Activated T-cell treated with anti-CD3 and anti-CD28 coated beads, Interleukin-2, amount 50 U/mL, for 24 hours (primary cell): Measurements from ENCODE around the gene MRTFB.

Experiments used
- DNase-seq: peaks from one replicate; pipeline ENCODE4 v3.0.0-alpha.2; 2020
- H3K27ac Mint-ChIP-seq: 2 replicates; pipeline ENCODE4 v1.8.0; 2020; ENCODE audit warnings: mild to moderate bottlenecking, mixed read lengths
- H3K27me3 Mint-ChIP-seq: 2 replicates; pipeline ENCODE4 v1.8.0; 2020; ENCODE audit warnings: mixed read lengths
- H3K36me3 Mint-ChIP-seq: 2 replicates; pipeline ENCODE4 v1.8.0; 2020; ENCODE audit warnings: low read depth, mixed read lengths
- H3K4me1 Mint-ChIP-seq: 2 replicates; pipeline ENCODE4 v1.8.0; 2020; ENCODE audit warnings: low read depth, mixed read lengths
- H3K4me3 Mint-ChIP-seq: 2 replicates; pipeline ENCODE4 v1.8.0; 2020; ENCODE audit warnings: mild to moderate bottlenecking, moderate library complexity, mixed read lengths
- H3K9me3 Mint-ChIP-seq: 2 replicates; pipeline ENCODE4 v1.8.0; 2020; ENCODE audit warnings: mixed read lengths

MRTFB gene

DNA sequence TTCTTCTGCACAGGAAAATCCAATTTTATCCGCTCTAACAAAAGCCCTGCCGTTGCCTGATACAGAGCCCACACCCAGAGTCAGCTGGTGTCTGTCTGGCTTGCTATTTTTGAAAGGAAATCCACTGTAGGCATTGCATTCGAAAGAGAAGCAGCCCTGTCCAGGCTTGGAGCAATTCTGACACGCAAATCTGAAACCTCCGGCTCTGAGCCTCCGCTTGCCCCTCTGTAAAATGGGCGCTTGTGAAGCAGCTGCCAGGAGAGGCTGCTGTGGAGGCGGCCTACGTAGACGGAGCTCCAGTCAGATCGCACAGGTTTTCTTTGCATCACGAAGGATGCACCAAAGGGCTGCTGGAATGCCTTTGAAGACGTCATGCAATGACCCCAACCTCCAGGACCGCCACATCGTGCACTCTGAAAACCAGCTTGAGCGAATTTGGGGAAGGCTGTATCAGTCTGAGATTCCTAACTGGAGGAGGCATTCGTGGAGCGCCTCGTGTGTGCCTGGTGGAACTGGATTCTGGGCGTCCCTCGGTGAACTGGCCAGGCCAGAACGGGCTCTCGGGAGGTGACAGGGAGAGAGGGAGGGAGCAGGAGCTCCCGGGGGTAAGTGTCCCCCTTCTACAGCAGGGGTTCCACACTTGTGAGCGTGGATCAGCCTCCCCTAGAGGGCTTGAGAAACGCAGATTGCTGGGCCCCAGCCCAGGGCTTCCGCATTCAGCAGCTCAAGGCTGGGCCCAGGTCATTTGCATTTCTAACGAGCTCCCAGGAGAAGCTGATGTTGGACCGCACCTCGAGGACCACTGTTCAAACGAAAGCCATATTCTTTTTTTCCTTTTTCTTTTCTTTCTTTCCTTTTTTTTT lies 215.5 kb downstream of the MRTFB start:
- peaks cover 14% of the 10 kb centered on the region for H3K4me1 Mint-ChIP-seq
- peak overlapping the region; percentile 87 for H3K4me3 Mint-ChIP-seq
- H3K27me3 Mint-ChIP-seq, result no peaks in the 10 kb centered on the region
- no peaks in the 10 kb centered on the region for H3K36me3 Mint-ChIP-seq
- peak overlapping the region; percentile 91 for H3K27ac Mint-ChIP-seq
- H3K9me3 Mint-ChIP-seq, result peaks cover 18% of the 10 kb centered on the region
- no peak for DNase-seq

DNA sequence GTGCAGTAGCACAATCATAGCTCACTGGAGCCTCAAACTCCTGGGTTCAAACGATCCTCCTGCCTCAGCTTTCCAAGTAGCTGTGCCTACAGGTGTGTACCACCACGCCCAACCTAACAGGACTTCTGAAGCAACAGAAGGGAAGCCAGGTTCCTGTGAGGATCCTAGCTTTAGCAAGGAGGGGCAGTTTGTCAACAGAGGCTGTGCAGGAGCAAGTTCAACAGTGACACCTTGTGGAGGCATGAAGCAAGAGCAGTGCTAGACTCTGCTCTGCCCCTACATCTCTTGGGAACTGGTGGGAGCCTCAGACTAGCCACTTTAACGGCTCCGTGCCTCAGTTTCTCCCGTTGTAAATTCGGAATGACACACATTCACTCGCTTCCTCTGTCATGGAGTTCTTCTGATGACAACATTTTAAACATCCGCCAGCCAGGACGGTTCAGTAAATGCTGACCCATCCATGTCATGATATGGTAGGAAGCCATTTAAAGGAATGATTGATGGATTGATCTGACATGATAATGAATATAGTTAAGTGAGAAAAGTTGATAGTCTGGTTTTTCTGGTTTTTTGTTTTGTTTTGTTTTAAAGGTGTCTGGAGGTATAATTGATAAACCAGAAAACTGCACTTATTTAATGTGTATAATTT lies 218.7 kb downstream of the MRTFB start:
- Mint-ChIP-seq H3K9me3 (peaks cover 18% of the 10 kb centered on the region), H3K27me3 (no peaks in the 10 kb centered on the region), H3K27ac (no peak overlapping the region), H3K4me1 (peaks cover 10% of the 10 kb centered on the region), H3K4me3 (no peak overlapping the region), H3K36me3 (no peaks in the 10 kb centered on the region)
- peak; percentile 55 for DNase-seq

DNA sequence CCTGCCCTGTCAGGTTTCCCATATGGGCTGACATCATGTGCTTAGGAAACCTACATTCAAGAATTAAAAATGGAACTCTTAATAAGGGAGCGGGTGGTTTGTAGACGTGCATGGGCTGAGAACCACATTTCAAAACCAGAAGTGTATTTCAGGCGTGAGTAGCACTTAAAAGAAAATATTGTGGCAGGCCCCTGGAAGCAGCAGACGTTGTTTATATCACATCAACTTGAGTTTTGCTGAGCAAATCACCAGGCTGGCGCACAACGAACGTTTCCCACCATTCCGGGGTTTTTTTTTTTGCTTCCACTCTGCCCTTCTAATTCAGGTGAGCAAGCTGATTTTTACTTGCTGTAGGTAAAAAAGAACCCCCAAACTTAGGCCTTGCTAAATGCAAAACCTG lies 220.2 kb downstream of the MRTFB start:
- peaks cover 5% of the 10 kb centered on the region for H3K4me1 Mint-ChIP-seq
- H3K36me3 Mint-ChIP-seq, result no peaks in the 10 kb centered on the region
- peaks cover 18% of the 10 kb centered on the region for H3K9me3 Mint-ChIP-seq
- H3K27ac Mint-ChIP-seq, result no peak overlapping the region
- H3K4me3 Mint-ChIP-seq, result no peak overlapping the region
- no peak for DNase-seq
- no peaks in the 10 kb centered on the region for H3K27me3 Mint-ChIP-seq

DNA sequence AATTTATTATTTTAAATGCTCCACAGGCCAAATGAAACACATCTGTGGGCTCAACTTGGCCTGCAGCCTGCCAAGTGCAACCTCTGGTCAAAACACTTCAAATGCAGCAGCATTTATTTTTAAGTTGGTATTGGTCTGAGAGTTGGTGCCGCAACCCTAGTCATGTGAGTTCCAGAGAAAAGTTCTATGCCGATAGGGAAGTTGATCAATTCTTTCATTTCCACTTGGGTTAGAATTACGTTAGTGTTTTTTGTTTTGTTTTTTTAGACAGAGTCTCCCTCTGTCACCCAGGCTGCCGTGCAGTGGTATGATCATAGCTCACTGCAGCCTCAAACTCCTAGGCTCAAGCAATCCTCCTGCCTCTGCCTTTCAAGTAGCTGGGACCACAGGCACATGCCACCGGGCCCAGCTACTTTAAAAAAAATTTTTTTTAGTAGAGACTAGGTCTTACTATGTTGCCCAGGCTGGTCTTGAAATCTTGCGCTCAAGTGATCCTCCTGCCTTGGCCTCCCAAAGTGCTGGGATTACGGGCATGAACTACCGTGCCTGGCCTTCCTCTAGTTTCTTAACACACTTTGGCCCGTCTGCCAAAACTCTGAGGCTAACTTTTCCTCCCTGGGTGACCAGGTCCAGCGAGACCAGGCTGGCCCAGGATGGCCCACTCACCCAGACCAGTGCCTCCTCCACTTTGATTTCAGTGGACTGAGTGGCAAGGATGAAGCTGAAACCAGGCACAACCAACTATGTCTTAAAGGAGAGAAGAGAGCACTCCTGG lies 221.1 kb downstream of the MRTFB start:
- no peak overlapping the region for H3K4me3 Mint-ChIP-seq
- no peaks in the 10 kb centered on the region for H3K27me3 Mint-ChIP-seq
- no peak for DNase-seq
- H3K4me1 Mint-ChIP-seq, result no peaks in the 10 kb centered on the region
- H3K9me3 Mint-ChIP-seq, result peaks cover 18% of the 10 kb centered on the region
- no peak overlapping the region for H3K27ac Mint-ChIP-seq
- no peaks in the 10 kb centered on the region for H3K36me3 Mint-ChIP-seq

DNA sequence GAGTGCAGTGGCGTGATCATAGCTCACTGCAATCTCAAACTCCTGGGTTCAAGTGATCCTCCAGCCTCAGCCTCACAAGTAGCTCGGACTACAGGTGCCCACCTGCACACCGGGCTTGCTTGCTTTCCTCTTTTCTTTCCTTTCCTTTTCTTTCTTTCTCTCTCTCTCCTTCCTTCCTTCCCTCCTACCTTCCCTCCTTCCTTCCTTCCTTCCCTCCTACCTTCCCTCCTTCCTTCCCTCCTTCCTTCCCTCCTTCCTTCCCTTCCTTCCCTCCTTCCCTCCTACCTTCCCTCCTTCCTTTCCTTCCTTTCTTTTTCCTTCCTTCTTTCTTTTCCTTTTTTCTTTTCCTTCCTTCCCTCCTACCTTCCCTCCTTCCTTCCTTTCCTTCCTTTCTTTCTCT lies 225.5 kb downstream of the MRTFB start:
- Mint-ChIP-seq H3K36me3 (no peaks in the 10 kb centered on the region), H3K27me3 (peaks cover 10% of the 10 kb centered on the region), H3K4me1 (peaks cover 8% of the 10 kb centered on the region), H3K9me3 (no peaks in the 10 kb centered on the region), H3K27ac (no peak overlapping the region), H3K4me3 (no peak overlapping the region)
- DNase-seq, result no peak

DNA sequence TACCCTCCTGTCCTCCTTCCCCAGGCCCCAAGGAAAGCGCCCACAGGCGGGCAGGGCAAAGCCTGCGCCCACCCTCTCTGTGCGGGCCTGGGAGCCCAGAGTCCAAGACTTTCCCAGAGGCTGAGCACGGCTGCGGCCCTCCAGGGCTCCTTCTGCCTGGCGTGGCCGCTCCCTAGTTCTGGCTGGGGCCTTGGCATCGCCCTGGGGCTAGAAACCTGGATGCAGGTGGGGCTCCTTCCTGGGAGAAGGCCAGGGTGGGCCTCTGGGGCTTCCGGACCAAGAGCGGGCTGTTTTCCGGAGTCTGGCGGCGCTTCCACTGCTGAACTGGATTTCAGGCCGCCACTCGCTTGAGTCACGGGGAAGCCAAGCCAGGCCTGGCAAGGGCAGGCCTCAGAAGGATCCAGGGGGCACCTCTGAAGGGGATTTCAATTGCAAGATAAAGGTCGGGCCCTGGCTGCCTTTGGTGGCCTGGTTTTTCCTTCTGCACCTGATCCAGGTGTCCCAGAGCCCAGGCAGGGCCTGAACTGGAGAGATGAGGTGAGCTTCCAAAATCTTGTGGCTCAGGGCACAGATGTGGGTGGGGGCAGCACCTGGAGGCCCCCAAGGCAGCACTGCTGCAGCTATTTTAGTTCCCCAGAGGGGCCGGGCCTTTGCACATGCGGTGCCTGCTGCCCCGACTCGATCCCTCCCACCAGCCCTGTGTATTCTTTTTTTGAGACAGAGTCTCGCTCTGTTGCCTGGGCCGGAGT lies 227.4 kb downstream of the MRTFB start:
- H3K4me1 Mint-ChIP-seq, result peaks cover 14% of the 10 kb centered on the region
- H3K4me3 Mint-ChIP-seq, result no peak overlapping the region
- no peaks in the 10 kb centered on the region for H3K9me3 Mint-ChIP-seq
- DNase-seq, result no peak
- H3K36me3 Mint-ChIP-seq, result no peaks in the 10 kb centered on the region
- peaks cover 13% of the 10 kb centered on the region for H3K27me3 Mint-ChIP-seq
- H3K27ac Mint-ChIP-seq, result no peak overlapping the region

DNA sequence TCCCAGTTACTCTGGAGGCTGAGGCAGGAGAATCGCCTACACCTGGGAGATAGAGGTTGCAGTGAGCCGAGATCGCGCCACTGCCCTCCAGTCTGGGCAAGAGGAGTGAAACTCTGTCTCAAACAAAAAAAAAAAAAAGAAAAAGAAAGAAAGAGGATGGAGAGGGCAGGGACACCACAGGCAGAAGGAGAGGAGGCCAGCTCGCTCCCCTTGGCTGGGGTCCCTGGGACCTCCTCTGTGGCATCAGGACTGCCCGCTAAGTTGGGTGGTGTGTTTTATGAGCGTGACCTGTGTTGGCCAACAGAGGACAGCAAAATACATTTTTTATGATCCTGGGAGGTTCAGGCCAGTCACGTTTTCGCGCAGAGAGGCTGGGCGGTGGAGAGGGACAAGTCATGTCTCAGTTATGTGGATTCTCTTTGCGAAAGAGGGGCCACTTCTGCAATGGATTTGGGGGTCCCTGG lies 229.6 kb downstream of the MRTFB start:
- Mint-ChIP-seq H3K27me3 (peaks cover 16% of the 10 kb centered on the region), H3K9me3 (no peaks in the 10 kb centered on the region), H3K36me3 (no peaks in the 10 kb centered on the region), H3K4me1 (peaks cover 16% of the 10 kb centered on the region), H3K27ac (no peak overlapping the region), H3K4me3 (peak overlapping the region; percentile 71)
- DNase-seq, result peak; percentile 44

DNA sequence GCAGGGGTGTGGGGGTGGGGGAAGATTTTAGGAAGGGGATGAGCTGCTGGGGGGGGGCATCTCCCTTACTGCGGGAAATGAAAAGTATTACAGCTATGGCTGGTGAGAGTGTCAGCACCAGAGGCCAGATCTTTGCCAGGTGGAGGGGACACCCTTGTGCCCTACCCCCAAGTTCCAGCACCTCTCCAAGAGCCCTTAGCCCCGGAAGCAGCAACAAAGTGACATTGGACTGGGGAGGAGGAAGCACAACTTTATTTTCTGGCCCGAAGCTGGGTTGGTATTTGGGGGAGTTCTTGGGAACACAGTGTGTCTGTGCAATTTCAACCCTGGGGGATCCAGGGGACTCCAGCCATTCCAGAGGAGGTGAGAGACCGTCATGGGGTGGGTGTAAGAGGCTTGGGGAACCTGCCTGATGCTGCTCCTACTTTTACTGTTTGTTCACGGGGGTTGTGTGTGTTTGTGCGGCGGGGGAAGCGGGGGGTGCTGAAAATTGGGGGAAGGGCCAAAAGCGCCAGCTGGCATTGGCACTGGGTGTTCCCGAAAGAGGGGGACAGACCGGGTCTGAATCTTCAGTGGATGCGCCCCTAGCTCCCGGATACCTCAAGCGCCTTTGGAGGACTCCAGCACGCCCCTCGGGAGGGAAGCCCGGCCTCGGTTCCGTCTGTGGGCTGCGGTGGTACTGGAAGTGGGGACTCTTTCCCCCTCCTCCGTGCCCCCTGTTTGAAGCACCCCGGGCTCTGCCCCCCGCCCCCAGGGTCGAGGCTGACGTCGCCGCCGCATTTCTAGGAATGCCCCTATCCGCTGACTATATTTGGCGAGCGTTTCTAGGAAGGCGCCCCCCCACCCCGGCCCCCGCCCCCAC lies 230.3 kb downstream of the MRTFB start:
- peak; percentile 46 for DNase-seq
- Mint-ChIP-seq H3K4me1 (peaks cover 16% of the 10 kb centered on the region), H3K9me3 (no peaks in the 10 kb centered on the region), H3K4me3 (peak overlapping the region; percentile 71), H3K27ac (no peak overlapping the region), H3K27me3 (peaks cover 16% of the 10 kb centered on the region), H3K36me3 (no peaks in the 10 kb centered on the region)

DNA sequence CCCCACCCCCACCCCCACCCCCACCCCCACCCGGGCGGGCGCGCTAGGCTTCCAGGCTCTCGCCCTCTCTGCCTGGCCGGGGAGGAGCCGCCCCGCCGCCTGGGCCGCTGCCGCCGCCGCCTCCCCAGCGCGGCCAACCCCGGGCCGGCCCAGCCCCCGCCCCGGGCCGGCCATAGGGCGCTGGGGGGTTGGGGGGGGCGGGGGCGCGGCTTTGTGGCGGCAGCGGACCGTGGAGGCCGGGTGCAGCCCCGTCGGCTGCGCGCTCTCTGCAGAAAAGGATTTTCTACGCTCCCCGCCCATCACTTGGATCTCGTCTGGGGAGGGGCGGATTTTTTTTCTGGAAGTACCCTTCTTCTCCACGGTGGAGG lies 230.9 kb downstream of the MRTFB start:
- Mint-ChIP-seq H3K27ac (no peak overlapping the region), H3K4me3 (peak overlapping the region; percentile 72), H3K27me3 (peaks cover 16% of the 10 kb centered on the region), H3K9me3 (no peaks in the 10 kb centered on the region), H3K36me3 (no peaks in the 10 kb centered on the region), H3K4me1 (peaks cover 16% of the 10 kb centered on the region)
- DNase-seq, result no peak

DNA sequence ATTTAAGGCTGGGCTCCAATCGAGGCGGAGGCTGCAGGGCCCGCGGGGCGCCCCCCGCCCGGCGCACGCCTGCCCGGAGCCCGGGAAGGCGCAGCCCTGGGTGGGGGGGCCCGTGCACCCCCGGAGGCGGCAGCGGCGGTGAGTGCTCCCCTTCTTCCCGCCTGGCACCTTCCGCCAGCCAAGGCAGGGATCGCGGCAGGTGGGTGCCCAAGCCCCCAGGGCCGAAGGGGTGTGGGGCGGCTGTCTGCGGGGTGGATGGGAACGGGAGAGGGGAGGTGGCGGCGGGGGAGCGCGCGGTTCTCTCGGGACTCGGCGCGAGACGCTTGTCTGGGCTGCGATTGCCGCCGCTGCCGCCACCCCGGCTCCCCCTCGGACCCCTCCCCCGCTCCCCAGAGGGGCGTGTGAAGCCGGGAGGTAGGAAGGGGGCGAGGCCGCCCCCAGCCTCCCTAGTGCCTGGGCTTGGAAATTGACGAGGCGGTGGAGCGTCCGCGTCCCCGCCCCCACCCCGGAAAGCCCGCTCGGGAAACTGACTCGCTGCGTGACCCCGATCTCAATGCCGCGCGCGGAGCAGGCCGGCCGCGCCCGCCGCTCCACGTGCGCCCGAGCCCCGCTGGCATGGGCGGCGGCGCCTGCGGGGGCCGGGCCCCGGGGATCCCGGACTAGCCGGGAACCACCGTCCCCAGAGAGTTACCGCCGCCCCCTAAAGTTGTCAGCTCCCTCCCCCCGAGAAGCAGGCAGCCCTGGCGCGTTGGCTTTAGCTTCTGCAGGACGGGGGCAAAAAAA lies 231.5 kb downstream of the MRTFB start:
- no peak overlapping the region for H3K27ac Mint-ChIP-seq
- H3K27me3 Mint-ChIP-seq, result peaks cover 16% of the 10 kb centered on the region
- peaks cover 22% of the 10 kb centered on the region for H3K4me1 Mint-ChIP-seq
- no peaks in the 10 kb centered on the region for H3K36me3 Mint-ChIP-seq
- peak overlapping the region; percentile 72 for H3K4me3 Mint-ChIP-seq
- H3K9me3 Mint-ChIP-seq, result no peaks in the 10 kb centered on the region
- peak; percentile 59 for DNase-seq

DNA sequence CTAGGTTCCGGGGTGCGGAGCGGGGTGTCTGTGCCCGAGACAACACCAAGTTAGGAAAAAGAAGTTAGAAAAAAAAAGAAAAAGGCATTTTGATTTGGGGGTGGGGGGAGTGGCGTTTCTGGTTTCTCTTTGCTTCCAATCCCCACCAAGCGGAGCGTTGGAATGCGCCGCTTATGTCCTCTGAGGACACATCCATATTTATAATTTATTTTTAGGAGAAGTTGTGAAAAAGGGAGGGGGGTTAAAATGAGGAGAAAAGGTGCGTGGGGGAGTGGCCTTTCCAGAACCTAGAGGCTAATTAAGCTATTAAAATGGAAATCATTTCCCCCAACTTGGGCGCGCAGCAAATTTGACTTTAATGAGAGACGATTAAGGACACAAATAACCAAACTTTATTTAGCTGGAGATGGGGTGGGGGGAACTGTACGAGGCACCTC lies 232.1 kb downstream of the MRTFB start:
- H3K4me3 Mint-ChIP-seq, result peak overlapping the region; percentile 72
- no peak for DNase-seq
- H3K27me3 Mint-ChIP-seq, result peaks cover 16% of the 10 kb centered on the region
- H3K9me3 Mint-ChIP-seq, result no peaks in the 10 kb centered on the region
- peaks cover 28% of the 10 kb centered on the region for H3K4me1 Mint-ChIP-seq
- no peaks in the 10 kb centered on the region for H3K36me3 Mint-ChIP-seq
- H3K27ac Mint-ChIP-seq, result no peak overlapping the region

DNA sequence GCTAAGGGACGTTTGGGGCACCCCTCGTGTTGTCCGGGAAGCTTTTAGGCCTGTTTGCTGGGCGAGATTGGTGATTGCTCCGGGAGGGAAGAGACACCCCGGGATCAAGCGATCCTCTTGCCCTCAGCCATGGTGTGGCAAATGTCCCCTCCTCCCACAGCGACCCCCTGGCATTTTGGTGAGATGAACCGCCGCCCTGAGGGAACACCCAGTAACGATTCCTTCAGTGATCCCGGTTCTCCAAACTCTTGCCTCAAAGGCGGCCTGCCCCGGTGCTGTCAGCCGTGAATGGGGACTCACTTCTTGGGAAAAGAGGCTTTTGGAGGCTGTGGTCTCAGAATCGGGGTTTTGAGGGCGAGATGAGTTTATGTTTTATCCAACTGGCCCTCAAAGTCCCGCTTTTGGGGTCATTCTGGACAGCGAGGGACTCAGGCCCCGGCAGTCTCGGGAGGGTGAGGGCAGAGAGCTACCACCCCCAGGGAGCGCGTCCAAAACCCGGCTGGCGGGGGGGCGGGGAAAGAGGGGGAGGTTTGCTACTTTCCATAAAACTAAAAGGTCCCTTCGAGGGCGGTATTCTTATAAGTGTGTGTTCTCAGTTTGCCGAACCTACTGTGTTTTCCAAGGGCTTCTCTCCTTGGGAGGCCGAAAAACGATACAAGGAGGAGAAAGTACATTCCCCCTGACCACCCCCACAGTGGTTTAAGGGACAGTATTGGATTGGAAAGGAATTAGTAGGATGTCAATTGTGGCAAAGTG lies 232.7 kb downstream of the MRTFB start:
- Mint-ChIP-seq H3K9me3 (no peaks in the 10 kb centered on the region), H3K27ac (no peak overlapping the region), H3K27me3 (peaks cover 16% of the 10 kb centered on the region), H3K4me3 (peak overlapping the region; percentile 72), H3K36me3 (no peaks in the 10 kb centered on the region), H3K4me1 (peaks cover 33% of the 10 kb centered on the region)
- DNase-seq, result peak; percentile 38
